GM19372 (cell line): ENCODE data around the gene SYNPO.
A peak's percentile ranks its signal among the peaks of the same experiment; 100 is the strongest.

Source experiments
- ATAC-seq: cut with Tn5 transposase; IDR thresholded peaks from one replicate; pipeline ENCODE4 v1.9.1; 2021; ENCODE audit warnings: mild to moderate bottlenecking, low read depth, moderate library complexity; ENCODE audit not compliant: unreplicated experiment

The SYNPO gene

GRCh38 chr5:150653762-150654556 lies 13.5 kb downstream of the SYNPO start:
- ATAC-seq: no peak

- ATAC-seq: no peak
Measured at GRCh38 chr5:150655221-150655620, 14.8 kb downstream of the SYNPO start.

- peak; percentile 75 for ATAC-seq
Measured at GRCh38 chr5:150656191-150657132, 16.0 kb downstream of the SYNPO start.

- no peak for ATAC-seq
Measured at GRCh38 chr5:150658121-150658520, 17.7 kb downstream of the SYNPO start.

GRCh38 chr5:150658699-150659265 lies 18.3 kb downstream of the SYNPO start:
- ATAC-seq: no peak

- no peak for ATAC-seq
Measured at GRCh38 chr5:150659360-150660107, 19.1 kb downstream of the SYNPO start.

- ATAC-seq: no peak
Measured at GRCh38 chr5:150660108-150660831, 19.8 kb downstream of the SYNPO start.

- ATAC-seq: no peak
Measured at GRCh38 chr5:150661086-150661485, 20.6 kb downstream of the SYNPO start, which contains the start of gene MYOZ3. TSS of gene MYOZ3 (plus strand) at chr5:150661251. CDS start at chr5:150662942, 1,691 bp downstream.

- ATAC-seq: no peak
Measured at GRCh38 chr5:150661821-150662596, 21.5 kb downstream of the SYNPO start.

GRCh38 chr5:150662731-150663516 lies 22.5 kb downstream of the SYNPO start:
- no peak for ATAC-seq

- no peak for ATAC-seq
Measured at GRCh38 chr5:150663936-150664335, 23.5 kb downstream of the SYNPO start.

- ATAC-seq: no peak
Measured at GRCh38 chr5:150665044-150665443, 24.6 kb downstream of the SYNPO start.

- no peak for ATAC-seq
Measured at GRCh38 chr5:150670275-150670947, 30.0 kb downstream of the SYNPO start.

GRCh38 chr5:150670948-150671310 lies 30.5 kb downstream of the SYNPO start:
- no peak for ATAC-seq

- ATAC-seq: no peak
Measured at GRCh38 chr5:150671509-150672236, 31.2 kb downstream of the SYNPO start.

GRCh38 chr5:150672237-150672883 lies 31.9 kb downstream of the SYNPO start:
- ATAC-seq: no peak
